ENCODE results near the gene EP300.

Gene EP300

GRCh38 chr22:41191467-41191866 is 99.1 kb downstream of the EP300 start:
- no peak overlapping the region for H3K4me3 ChIP-seq (ENCODE audit: control insufficient read depth, low read depth, low read length)
- no peak for TF ChIP-seq CTCF (IDR thresholded peaks at IDR 0.05; ENCODE audit: control insufficient read depth, insufficient read depth, low read depth, low read length, missing control alignments)
- DNase-seq (ENCODE audit: low read depth) = no peak

DNA sequence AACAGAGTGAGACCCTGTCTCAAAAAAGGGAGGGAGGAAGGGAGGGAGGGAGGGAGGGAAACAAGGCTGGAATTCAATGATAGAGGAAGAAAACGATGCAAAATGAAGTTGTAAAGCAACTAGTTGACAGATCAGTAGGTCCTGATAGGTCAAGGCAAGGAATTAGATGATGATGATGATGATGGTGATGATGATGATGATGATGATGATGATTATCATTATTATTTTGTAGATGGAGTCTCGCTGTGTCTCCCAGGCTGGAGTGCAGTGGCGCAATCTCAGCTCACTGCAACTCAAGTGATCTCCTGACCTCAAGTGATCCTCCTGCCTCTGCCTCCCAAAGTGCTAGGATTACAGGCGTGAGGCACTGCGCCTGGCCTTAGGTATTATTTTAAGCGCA is 101.4 kb downstream of the EP300 start:
- no peak for TF ChIP-seq CTCF (IDR thresholded peaks at IDR 0.05; ENCODE audit: control insufficient read depth, insufficient read depth, low read depth, low read length, missing control alignments)
- H3K4me3 ChIP-seq (ENCODE audit: control insufficient read depth, low read depth, low read length) = no peak overlapping the region
- no peak for DNase-seq (ENCODE audit: low read depth)

DNA sequence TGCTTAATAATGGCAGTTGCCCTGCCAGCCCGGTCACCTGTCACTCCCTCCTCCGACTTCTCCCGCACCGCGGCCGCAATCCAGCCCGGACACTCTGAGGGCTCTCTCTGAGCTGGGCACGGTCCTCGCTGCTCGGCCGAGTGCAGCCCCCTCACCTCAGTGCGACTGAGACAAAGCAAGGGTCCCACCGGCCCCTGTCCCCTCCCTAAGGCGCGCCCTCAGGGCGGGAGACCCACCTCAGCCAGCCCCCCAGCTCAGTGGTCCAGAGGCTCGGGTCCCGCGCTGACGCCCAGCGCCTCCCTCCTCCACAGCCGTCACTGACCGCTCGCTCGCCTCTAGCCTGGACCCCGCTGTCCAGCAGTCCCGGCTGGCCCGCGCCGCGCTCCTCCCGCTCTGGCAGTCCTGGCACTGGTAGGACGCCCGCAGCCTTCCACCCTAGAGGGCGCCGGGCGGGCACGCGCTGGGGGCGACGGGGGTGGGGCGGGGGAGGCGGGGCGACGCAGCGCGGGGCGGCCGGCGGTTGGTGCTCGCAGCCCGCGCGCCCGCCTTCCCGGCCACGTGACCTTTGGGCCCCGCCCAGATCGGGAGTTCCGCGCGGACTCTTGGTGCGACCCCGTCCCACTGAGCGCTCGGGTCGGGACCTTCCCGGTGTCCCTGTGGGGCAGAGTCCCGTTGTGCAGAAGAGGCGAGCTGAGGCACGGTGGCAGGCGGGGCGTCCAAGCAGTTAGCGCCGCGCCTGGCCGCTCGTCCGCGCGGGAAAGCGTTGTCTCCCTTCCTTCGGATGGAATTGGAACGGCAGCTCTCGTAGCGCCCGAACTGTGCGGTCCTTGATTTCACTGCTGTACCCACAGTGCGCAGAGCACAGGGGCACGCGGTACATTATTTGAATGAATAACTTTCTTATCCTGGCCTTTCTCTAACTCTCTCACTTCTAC is 104.9 kb downstream of the EP300 start:
- peak; percentile 24 for TF ChIP-seq CTCF (IDR thresholded peaks at IDR 0.05; ENCODE audit: control insufficient read depth, insufficient read depth, low read depth, low read length, missing control alignments)
- peak overlapping the region; percentile 83 for H3K4me3 ChIP-seq (ENCODE audit: control insufficient read depth, low read depth, low read length)
- no peak for DNase-seq (ENCODE audit: low read depth)

DNA sequence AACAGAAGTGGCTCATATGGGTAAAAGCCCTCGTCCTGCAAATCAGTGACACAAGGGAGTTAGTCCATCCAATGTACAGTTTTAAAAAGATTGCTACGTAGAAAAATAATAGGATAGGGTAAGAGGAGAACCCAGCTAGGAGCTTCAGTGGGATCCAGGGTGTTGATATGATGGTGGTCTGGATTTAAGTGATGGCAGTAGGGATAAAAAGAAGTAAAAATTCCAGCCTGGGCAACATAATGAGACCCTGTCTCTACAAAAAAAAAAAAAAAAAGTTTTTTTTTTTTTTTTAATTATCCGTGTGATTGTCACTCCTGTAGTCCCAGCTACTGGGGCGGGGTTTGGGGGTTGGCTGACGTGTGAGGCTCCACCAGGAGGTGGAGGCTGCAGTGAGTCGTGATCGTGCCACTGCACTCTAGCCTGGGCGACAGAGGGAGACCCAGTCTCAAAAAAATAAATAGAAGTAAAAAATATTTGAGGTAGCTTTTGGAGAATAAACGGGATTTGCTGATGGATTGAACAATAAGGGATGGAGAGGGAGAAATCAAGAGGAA is 105.7 kb downstream of the EP300 start:
- H3K4me3 ChIP-seq (ENCODE audit: control insufficient read depth, low read depth, low read length) = peak overlapping the region; percentile 83
- DNase-seq (ENCODE audit: low read depth) = no peak
- no peak for TF ChIP-seq CTCF (IDR thresholded peaks at IDR 0.05; ENCODE audit: control insufficient read depth, insufficient read depth, low read depth, low read length, missing control alignments)

GRCh38 chr22:41201141-41201540 is 108.7 kb downstream of the EP300 start:
- no peak for TF ChIP-seq CTCF (IDR thresholded peaks at IDR 0.05; ENCODE audit: control insufficient read depth, insufficient read depth, low read depth, low read length, missing control alignments)
- no peak overlapping the region for H3K4me3 ChIP-seq (ENCODE audit: control insufficient read depth, low read depth, low read length)
- no peak for DNase-seq (ENCODE audit: low read depth)

- no peak for DNase-seq (ENCODE audit: low read depth)
- H3K4me3 ChIP-seq (ENCODE audit: control insufficient read depth, low read depth, low read length) = no peak overlapping the region
- TF ChIP-seq CTCF (IDR thresholded peaks at IDR 0.05; ENCODE audit: control insufficient read depth, insufficient read depth, low read depth, low read length, missing control alignments) = no peak
Measured at GRCh38 chr22:41203118-41203517, 110.7 kb downstream of the EP300 start.
